Keratinocyte (primary cell): ENCODE results near the gene SNX21. TPM values are rescaled to one million over a fixed set of nuclear protein-coding genes. Genes with fewer than 3 reads are reported as not detected.
"Not testable (repeated sequence)": the region's sequence is repeated elsewhere in the genome, so short reads cannot be mapped to it uniquely, and the experiment has no call there.

Experiments used
- DNase-seq: peaks from one replicate; pipeline ENCODE4 v3.0.0-alpha.2; 2011; ENCODE audit warnings: low read depth, missing footprints, low spot score
- FAIRE-seq: peaks from 2 replicates; lab custom pipeline; 2011; peaks lifted over from hg19 to GRCh38; lab: Jason Lieb, UNC
- H2AFZ ChIP-seq: 2 replicates; pipeline ENCODE4 v1.6.0; 2012; ENCODE audit warnings: low read length, control low read depth, inconsistent platforms; ENCODE audit not compliant: control insufficient read depth
- H3K27ac ChIP-seq: 2 replicates; pipeline ENCODE4 v1.5.1; 2011; ENCODE audit warnings: low read length; ENCODE audit not compliant: control insufficient read depth, insufficient read depth
- H3K27me3 ChIP-seq: 3 replicates; pipeline ENCODE4 v1.6.0; 2011; ENCODE audit warnings: low read length; ENCODE audit not compliant: control insufficient read depth, insufficient read depth; ENCODE audit errors: extremely low read depth
- H3K36me3 ChIP-seq, 2 experiments: 2 replicates in 1 of 2; 3 replicates in 1 of 2; pipeline ENCODE4 v1.5.1; 2011; ENCODE audit warnings: low read length in 2 of 2, mild to moderate bottlenecking in 1 of 2; ENCODE audit not compliant: control insufficient read depth in 2 of 2, insufficient read depth in 2 of 2; ENCODE audit errors: extremely low read depth in 1 of 2
- H3K4me1 ChIP-seq: 3 replicates; pipeline ENCODE4 v1.5.1; 2011; ENCODE audit warnings: low read length; ENCODE audit not compliant: control insufficient read depth, insufficient read depth; ENCODE audit errors: extremely low read depth
- H3K4me2 ChIP-seq: 3 replicates; pipeline ENCODE4 v1.6.0; 2011; ENCODE audit warnings: low read depth, low read length; ENCODE audit not compliant: control insufficient read depth, insufficient read depth; ENCODE audit errors: extremely low read depth
- H3K4me3 ChIP-seq, 3 experiments: fragments of 200-600 bp in 1 of 3; sonication (generic) in 1 of 3; 2 replicates in 2 of 3; 3 replicates in 1 of 3; pipeline ENCODE4 v1.5.1; 2011 to 2016; ENCODE audit warnings: low read length in 3 of 3, mild to moderate bottlenecking in 3 of 3, control low read depth in 2 of 3, inconsistent platforms in 1 of 3, low read depth in 1 of 3, mixed read lengths in 1 of 3, mixed run types in 1 of 3, moderate library complexity in 1 of 3; ENCODE audit not compliant: control insufficient read depth in 2 of 3, insufficient read depth in 2 of 3; ENCODE audit errors: extremely low read depth in 1 of 3
- H3K79me2 ChIP-seq: 2 replicates; pipeline ENCODE4 v1.6.0; 2012; ENCODE audit warnings: low read length; ENCODE audit not compliant: control insufficient read depth, insufficient read depth
- H3K9ac ChIP-seq: 3 replicates; pipeline ENCODE4 v1.6.0; 2011; ENCODE audit warnings: low read length; ENCODE audit not compliant: control insufficient read depth, insufficient read depth; ENCODE audit errors: extremely low read depth
- H3K9me1 ChIP-seq: 3 replicates; pipeline ENCODE4 v1.6.0; 2011; ENCODE audit warnings: low read length; ENCODE audit not compliant: control insufficient read depth, insufficient read depth; ENCODE audit errors: extremely low read depth
- H3K9me3 ChIP-seq: 2 replicates; pipeline ENCODE4 v1.5.1; 2012; ENCODE audit warnings: low read depth, low read length; ENCODE audit not compliant: control insufficient read depth
- H4K20me1 ChIP-seq: 3 replicates; pipeline ENCODE4 v1.6.0; 2011; ENCODE audit warnings: low read length; ENCODE audit not compliant: control insufficient read depth, insufficient read depth; ENCODE audit errors: extremely low read depth
- EZH2 ChIP-seq: IDR thresholded peaks from one replicate; pipeline ENCODE4 v1.6.1; 2012; ENCODE audit warnings: inconsistent platforms, mild to moderate bottlenecking, low read length, moderate library complexity
- dilution Hi-C: fragments of 300-500 bp; cut with MboI; formaldehyde crosslinking; loops from one replicate; pipeline ENCODE4 v1.7.0; 2020; ENCODE audit warnings: low sequenced_read_pairs; ENCODE audit not compliant: extremely low pct_ligation_motif_present
- polyA plus RNA-seq, 5 experiments: library from polyadenylated mRNA; depleted of rRNA in 3 of 5; stranded (reverse) in 3 of 5; stranded (forward) in 1 of 5; unstranded in 1 of 5; fragments of >200 nt; gene quantifications; 1 replicate in 1 of 5; 2 replicates in 3 of 5; 3 replicates in 1 of 5; pipeline versions ENCODE4 v1.2.1 to v1.2.3, GENCODE V29; 2011 to 2012; ENCODE audit warnings: missing spikeins in 2 of 5, low read depth in 1 of 5, low replicate concordance in 1 of 5
- TF ChIP-seq, protein P1 (sequence below), 3 experiments: IDR thresholded peaks in 1 of 3; conservative IDR thresholded peaks in 1 of 3; optimal IDR thresholded peaks in 1 of 3; 2 replicates in 2 of 3; 3 replicates in 1 of 3; pipeline versions ENCODE3 to v1.5.1; 2011; ENCODE audit warnings: low read length in 3 of 3, mild to moderate bottlenecking in 3 of 3, moderate library complexity in 2 of 3, control low read depth in 1 of 3, inconsistent platforms in 1 of 3; ENCODE audit not compliant: insufficient read depth in 2 of 3; ENCODE audit errors: extremely low read depth in 1 of 3

Gene SNX21
- polyA plus RNA-seq, 1 donor (not counting 4 experiments of a cell fraction or from before 2014, with no cell fraction given) = 5.2 TPM

DNA sequence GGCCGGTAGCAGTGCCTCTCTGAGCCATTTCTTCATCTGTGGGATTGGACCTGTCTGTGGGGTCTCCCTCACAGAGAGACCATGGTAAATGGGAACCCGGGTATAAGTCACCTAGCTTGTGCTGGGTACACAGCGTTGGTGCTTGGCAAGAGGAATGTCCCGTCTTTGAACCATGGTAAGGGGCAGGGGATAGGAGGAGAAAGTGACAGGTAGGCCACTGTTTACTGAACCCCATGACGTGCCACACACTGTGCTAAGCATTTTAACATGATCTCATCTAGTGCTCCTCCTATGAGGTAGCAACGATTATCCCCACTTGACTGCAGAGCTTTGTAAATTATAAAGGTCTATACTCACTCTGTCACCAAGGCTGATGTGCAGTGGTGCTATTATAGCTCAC lies 5.9 kb upstream of the SNX21 start:
- no peak overlapping the region for H3K27ac ChIP-seq
- dilution Hi-C loops = no loop called here
- no peak overlapping the region for H3K4me3 ChIP-seq
- FAIRE-seq = no peak
- H3K9me1 ChIP-seq = no peaks in the 10 kb centered on the region
- H3K27me3 ChIP-seq = peaks cover 16% of the 10 kb centered on the region
- H2AFZ ChIP-seq = no peak overlapping the region
- no peak for DNase-seq
- H3K79me2 ChIP-seq = no peaks in the 10 kb centered on the region
- no peak overlapping the region for H3K9ac ChIP-seq
- TF ChIP-seq, protein P1, sequence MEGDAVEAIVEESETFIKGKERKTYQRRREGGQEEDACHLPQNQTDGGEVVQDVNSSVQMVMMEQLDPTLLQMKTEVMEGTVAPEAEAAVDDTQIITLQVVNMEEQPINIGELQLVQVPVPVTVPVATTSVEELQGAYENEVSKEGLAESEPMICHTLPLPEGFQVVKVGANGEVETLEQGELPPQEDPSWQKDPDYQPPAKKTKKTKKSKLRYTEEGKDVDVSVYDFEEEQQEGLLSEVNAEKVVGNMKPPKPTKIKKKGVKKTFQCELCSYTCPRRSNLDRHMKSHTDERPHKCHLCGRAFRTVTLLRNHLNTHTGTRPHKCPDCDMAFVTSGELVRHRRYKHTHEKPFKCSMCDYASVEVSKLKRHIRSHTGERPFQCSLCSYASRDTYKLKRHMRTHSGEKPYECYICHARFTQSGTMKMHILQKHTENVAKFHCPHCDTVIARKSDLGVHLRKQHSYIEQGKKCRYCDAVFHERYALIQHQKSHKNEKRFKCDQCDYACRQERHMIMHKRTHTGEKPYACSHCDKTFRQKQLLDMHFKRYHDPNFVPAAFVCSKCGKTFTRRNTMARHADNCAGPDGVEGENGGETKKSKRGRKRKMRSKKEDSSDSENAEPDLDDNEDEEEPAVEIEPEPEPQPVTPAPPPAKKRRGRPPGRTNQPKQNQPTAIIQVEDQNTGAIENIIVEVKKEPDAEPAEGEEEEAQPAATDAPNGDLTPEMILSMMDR (optimal IDR thresholded peaks at IDR 0.05 in 1 of 3, IDR thresholded peaks at IDR 0.05 in 1 of 3, conservative IDR thresholded peaks at IDR 0.05 in 1 of 3; ENCODE audit: extremely low read depth in 1 of 3, insufficient read depth in 2 of 3, low read length in 3 of 3) = no peak
- no peak for TF ChIP-seq EZH2
- peaks cover 10% of the 10 kb centered on the region for H3K4me1 ChIP-seq
- no peaks in the 10 kb centered on the region for H3K9me3 ChIP-seq
- H4K20me1 ChIP-seq = no peaks in the 10 kb centered on the region
- no peak overlapping the region for H3K4me2 ChIP-seq
- no peaks in the 10 kb centered on the region for H3K36me3 ChIP-seq

DNA sequence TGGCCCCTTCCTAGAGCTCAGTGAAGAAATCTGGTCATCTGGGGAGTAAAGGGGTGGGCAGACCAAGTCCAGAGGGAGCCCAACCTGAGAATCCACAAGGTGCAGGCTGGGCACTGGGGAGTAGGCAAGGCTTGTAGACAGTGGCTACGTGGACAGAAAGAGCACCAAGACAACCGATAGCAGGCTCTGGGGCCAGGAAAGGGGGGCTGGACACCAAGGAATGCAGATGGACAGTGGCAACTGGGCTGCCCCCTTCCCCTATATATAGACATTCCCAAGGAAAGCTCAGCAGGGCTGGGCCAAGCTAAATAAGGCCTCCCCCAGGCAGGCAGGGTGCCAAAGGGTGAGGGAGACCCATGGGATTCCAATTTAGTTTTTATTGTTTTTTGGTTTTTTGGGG lies 5.0 kb upstream of the SNX21 start:
- no peak overlapping the region for H3K27ac ChIP-seq
- no peak for FAIRE-seq

DNA sequence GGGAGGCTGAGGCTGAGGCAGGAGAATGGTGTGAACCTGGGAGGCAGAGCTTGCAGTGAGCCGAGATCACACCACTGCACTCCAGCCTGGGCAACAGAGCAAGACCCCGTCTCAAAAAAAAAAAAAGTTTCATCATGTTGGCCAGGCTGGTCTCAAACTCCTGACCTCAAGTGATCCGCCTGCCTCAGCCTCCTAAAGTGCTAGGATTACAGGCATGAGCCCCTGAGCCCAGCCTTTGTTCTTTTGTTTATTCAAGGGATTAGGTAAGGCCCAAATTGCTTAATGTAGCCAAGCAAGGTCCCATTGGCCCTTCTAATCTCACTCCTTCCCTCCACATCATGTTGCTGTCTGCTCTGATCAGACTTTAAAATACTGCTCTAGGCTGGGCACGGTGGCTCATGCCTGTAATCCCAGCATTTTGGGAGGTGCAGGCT lies 3.9 kb upstream of the SNX21 start:
- H3K79me2 ChIP-seq, H2AFZ ChIP-seq, DNase-seq, H4K20me1 ChIP-seq, H3K27ac ChIP-seq, H3K9me3 ChIP-seq, FAIRE-seq, H3K9me1 ChIP-seq, H3K36me3 ChIP-seq, H3K4me2 ChIP-seq, H3K4me3 ChIP-seq, H3K27me3 ChIP-seq, H3K9ac ChIP-seq, dilution Hi-C loops: not testable (repeated sequence)
- peaks cover 11% of the 10 kb centered on the region for H3K4me1 ChIP-seq

More for the DNA sequence above, 5.0 kb upstream of the SNX21 start:
- Histone ChIP-seq H3K9me3 (no peaks in the 10 kb centered on the region), H3K9me1 (peaks cover 2% of the 10 kb centered on the region), H4K20me1 (no peaks in the 10 kb centered on the region), H3K36me3 (no peaks in the 10 kb centered on the region), H3K9ac (no peak overlapping the region), H3K4me1 (peaks cover 10% of the 10 kb centered on the region), H3K4me2 (no peak overlapping the region), H2AFZ (no peak overlapping the region), H3K79me2 (no peaks in the 10 kb centered on the region), H3K27me3 (peaks cover 8% of the 10 kb centered on the region), H3K4me3 (no peak overlapping the region)
- no peak for DNase-seq
- no peak for TF ChIP-seq EZH2
- TF ChIP-seq, protein P1 (optimal IDR thresholded peaks at IDR 0.05 in 1 of 3, IDR thresholded peaks at IDR 0.05 in 1 of 3, conservative IDR thresholded peaks at IDR 0.05 in 1 of 3; ENCODE audit: extremely low read depth in 1 of 3, insufficient read depth in 2 of 3, low read length in 3 of 3) = no peak
- dilution Hi-C loops = no loop called here
